ENCODE results near the gene AREG.

AREG gene

GRCh38 chr4:74433043-74433442 lies 11.9 kb upstream of the AREG start:
- DNase-seq (ENCODE audit: low read depth) = no peak

- no peak for DNase-seq (ENCODE audit: low read depth)
Observed at GRCh38 chr4:74433541-74434172, 11.3 kb upstream of the AREG start.

- no peak for DNase-seq (ENCODE audit: low read depth)
Observed at GRCh38 chr4:74435296-74435695, 9.6 kb upstream of the AREG start.

GRCh38 chr4:74437866-74438265 lies 7.1 kb upstream of the AREG start:
- no peak for DNase-seq (ENCODE audit: low read depth)

GRCh38 chr4:74438661-74439060 lies 6.3 kb upstream of the AREG start:
- no peak for DNase-seq (ENCODE audit: low read depth)

GRCh38 chr4:74439952-74440351 lies 5.0 kb upstream of the AREG start:
- DNase-seq (ENCODE audit: low read depth) = no peak

GRCh38 chr4:74440356-74440755 lies 4.6 kb upstream of the AREG start:
- no peak for DNase-seq (ENCODE audit: low read depth)

GRCh38 chr4:74441744-74442143 lies 3.2 kb upstream of the AREG start:
- no peak for DNase-seq (ENCODE audit: low read depth)

GRCh38 chr4:74446193-74446868 lies 1.4 kb downstream of the AREG start:
- no peak for DNase-seq (ENCODE audit: low read depth)

- no peak for DNase-seq (ENCODE audit: low read depth)
Observed at GRCh38 chr4:74446896-74447295, 2.0 kb downstream of the AREG start.

- no peak for DNase-seq (ENCODE audit: low read depth)
Observed at GRCh38 chr4:74447636-74448233, 2.8 kb downstream of the AREG start.

GRCh38 chr4:74449571-74450297 lies 4.8 kb downstream of the AREG start:
- no peak for DNase-seq (ENCODE audit: low read depth)

GRCh38 chr4:74450298-74450683 lies 5.4 kb downstream of the AREG start:
- DNase-seq (ENCODE audit: low read depth) = no peak

GRCh38 chr4:74451214-74451661 lies 6.3 kb downstream of the AREG start:
- peak; percentile 56 for DNase-seq (ENCODE audit: low read depth)

GRCh38 chr4:74453037-74453635 lies 8.2 kb downstream of the AREG start:
- no peak for DNase-seq (ENCODE audit: low read depth)

- no peak for DNase-seq (ENCODE audit: low read depth)
Observed at GRCh38 chr4:74453829-74454742, 9.2 kb downstream of the AREG start.

GRCh38 chr4:74455361-74456055 lies 10.6 kb downstream of the AREG start:
- DNase-seq (ENCODE audit: low read depth) = no peak

- no peak for DNase-seq (ENCODE audit: low read depth)
Observed at GRCh38 chr4:74456056-74456744, 11.3 kb downstream of the AREG start.

GRCh38 chr4:74456849-74457395 lies 12.0 kb downstream of the AREG start:
- DNase-seq (ENCODE audit: low read depth) = no peak

- no peak for DNase-seq (ENCODE audit: low read depth)
Observed at GRCh38 chr4:74460833-74461232, 15.9 kb downstream of the AREG start.
